ENCODE measurements around the gene OTOF. TPM values are rescaled to one million over a fixed set of nuclear protein-coding genes. Genes with fewer than 3 reads are reported as not detected.

Gene OTOF
- total and polyA plus RNA-seq, 4 donors, result 1.6 to 6.6 (median 5.5) TPM

GRCh38 chr2:26449278-26450030 lies 28.5 kb downstream of the OTOF start:
- Histone ChIP-seq H3K4me3 (ENCODE audit: low read depth, low read length) (no peak overlapping the region), H3K27ac (ENCODE audit: low read depth, low read length) (no peak overlapping the region), H3K27me3 (ENCODE audit: control insufficient read depth, insufficient read depth, low read length) (no peaks in the 10 kb centered on the region), H3K4me1 (ENCODE audit: control insufficient read depth, insufficient read depth, low read length) (peaks cover 3% of the 10 kb centered on the region), H3K36me3 (ENCODE audit: control insufficient read depth, insufficient read depth, low read length) (peaks cover 9% of the 10 kb centered on the region), H3K9me3 (ENCODE audit: control insufficient read depth, insufficient read depth, low read length) (no peaks in the 10 kb centered on the region)
- WGBS (ENCODE audit: insufficient coverage), result 96% methylated on average over 6 of the region's 10 CpGs
- DNase-seq (ENCODE audit: low read depth in 4 of 6, low spot score in 6 of 6), result no peak

- H3K27ac ChIP-seq (ENCODE audit: low read depth, low read length), result no peak overlapping the region
- no peak for DNase-seq (ENCODE audit: low read depth in 4 of 6, low spot score in 6 of 6)
- peaks cover 3% of the 10 kb centered on the region for H3K4me1 ChIP-seq (ENCODE audit: control insufficient read depth, insufficient read depth, low read length)
- H3K9me3 ChIP-seq (ENCODE audit: control insufficient read depth, insufficient read depth, low read length), result no peaks in the 10 kb centered on the region
- no peak overlapping the region for H3K4me3 ChIP-seq (ENCODE audit: low read depth, low read length)
- 92% methylated on average over 9 of the region's 9 CpGs for WGBS (ENCODE audit: insufficient coverage)
- H3K36me3 ChIP-seq (ENCODE audit: control insufficient read depth, insufficient read depth, low read length), result peaks cover 9% of the 10 kb centered on the region
- H3K27me3 ChIP-seq (ENCODE audit: control insufficient read depth, insufficient read depth, low read length), result no peaks in the 10 kb centered on the region
Observed at GRCh38 chr2:26448651-26449050, 29.3 kb downstream of the OTOF start.

GRCh38 chr2:26444236-26444635 lies 33.7 kb downstream of the OTOF start:
- no peaks in the 10 kb centered on the region for H3K9me3 ChIP-seq (ENCODE audit: control insufficient read depth, insufficient read depth, low read length)
- H3K36me3 ChIP-seq (ENCODE audit: control insufficient read depth, insufficient read depth, low read length), result peaks cover 3% of the 10 kb centered on the region
- no peaks in the 10 kb centered on the region for H3K27me3 ChIP-seq (ENCODE audit: control insufficient read depth, insufficient read depth, low read length)
- WGBS (ENCODE audit: insufficient coverage), result 89% methylated on average over 7 of the region's 7 CpGs
- no peak overlapping the region for H3K27ac ChIP-seq (ENCODE audit: low read depth, low read length)
- peaks cover 1% of the 10 kb centered on the region for H3K4me1 ChIP-seq (ENCODE audit: control insufficient read depth, insufficient read depth, low read length)
- H3K4me3 ChIP-seq (ENCODE audit: low read depth, low read length), result no peak overlapping the region
- DNase-seq (ENCODE audit: low read depth in 4 of 6, low spot score in 6 of 6), result no peak

- Histone ChIP-seq H3K4me1 (ENCODE audit: control insufficient read depth, insufficient read depth, low read length) (no peaks in the 10 kb centered on the region), H3K9me3 (ENCODE audit: control insufficient read depth, insufficient read depth, low read length) (no peaks in the 10 kb centered on the region), H3K27ac (ENCODE audit: low read depth, low read length) (no peak overlapping the region), H3K27me3 (ENCODE audit: control insufficient read depth, insufficient read depth, low read length) (no peaks in the 10 kb centered on the region), H3K36me3 (ENCODE audit: control insufficient read depth, insufficient read depth, low read length) (no peaks in the 10 kb centered on the region), H3K4me3 (ENCODE audit: low read depth, low read length) (no peak overlapping the region)
- 100% methylated on average over 1 of the region's 3 CpGs for WGBS (ENCODE audit: insufficient coverage)
- no peak for DNase-seq (ENCODE audit: low read depth in 4 of 6, low spot score in 6 of 6)
Observed at GRCh38 chr2:26442707-26443106, 35.2 kb downstream of the OTOF start.

GRCh38 chr2:26442301-26442700 lies 35.6 kb downstream of the OTOF start:
- Histone ChIP-seq H3K27me3 (ENCODE audit: control insufficient read depth, insufficient read depth, low read length) (no peaks in the 10 kb centered on the region), H3K36me3 (ENCODE audit: control insufficient read depth, insufficient read depth, low read length) (no peaks in the 10 kb centered on the region), H3K4me3 (ENCODE audit: low read depth, low read length) (no peak overlapping the region), H3K27ac (ENCODE audit: low read depth, low read length) (no peak overlapping the region), H3K4me1 (ENCODE audit: control insufficient read depth, insufficient read depth, low read length) (no peaks in the 10 kb centered on the region), H3K9me3 (ENCODE audit: control insufficient read depth, insufficient read depth, low read length) (no peaks in the 10 kb centered on the region)
- no peak for DNase-seq (ENCODE audit: low read depth in 4 of 6, low spot score in 6 of 6)
- WGBS (ENCODE audit: insufficient coverage), result 92% methylated on average over 1 of the region's 2 CpGs

- H3K9me3 ChIP-seq (ENCODE audit: control insufficient read depth, insufficient read depth, low read length), result no peaks in the 10 kb centered on the region
- WGBS (ENCODE audit: insufficient coverage), result 81% methylated on average over 5 of the region's 5 CpGs
Observed at GRCh38 chr2:26438926-26439325, 39.0 kb downstream of the OTOF start.

GRCh38 chr2:26438526-26438925 lies 39.4 kb downstream of the OTOF start:
- 50% methylated on average over 6 of the region's 8 CpGs for whole genome bisulfite sequencing (ENCODE audit: insufficient coverage)

More at GRCh38 chr2:26438926-26439325, 39.0 kb downstream of the OTOF start:
- Histone ChIP-seq H3K36me3 (ENCODE audit: control insufficient read depth, insufficient read depth, low read length) (no peaks in the 10 kb centered on the region), H3K4me1 (ENCODE audit: control insufficient read depth, insufficient read depth, low read length) (no peaks in the 10 kb centered on the region), H3K27me3 (ENCODE audit: control insufficient read depth, insufficient read depth, low read length) (no peaks in the 10 kb centered on the region), H3K4me3 (ENCODE audit: low read depth, low read length) (no peak overlapping the region), H3K27ac (ENCODE audit: low read depth, low read length) (no peak overlapping the region)
- DNase-seq (ENCODE audit: low read depth in 4 of 6, low spot score in 6 of 6), result no peak

GRCh38 chr2:26435106-26435505 lies 42.8 kb downstream of the OTOF start:
- WGBS (ENCODE audit: insufficient coverage), result no CpG with 5 or more reads among the region's 2 CpGs

More at GRCh38 chr2:26438526-26438925, 39.4 kb downstream of the OTOF start:
- no peaks in the 10 kb centered on the region for H3K27me3 ChIP-seq (ENCODE audit: control insufficient read depth, insufficient read depth, low read length)
- H3K4me1 ChIP-seq (ENCODE audit: control insufficient read depth, insufficient read depth, low read length), result no peaks in the 10 kb centered on the region
- no peaks in the 10 kb centered on the region for H3K9me3 ChIP-seq (ENCODE audit: control insufficient read depth, insufficient read depth, low read length)
- H3K4me3 ChIP-seq (ENCODE audit: low read depth, low read length), result no peak overlapping the region
- H3K36me3 ChIP-seq (ENCODE audit: control insufficient read depth, insufficient read depth, low read length), result no peaks in the 10 kb centered on the region
- no peak overlapping the region for H3K27ac ChIP-seq (ENCODE audit: low read depth, low read length)
- peak in 1 of 6 donors; percentile 19 for DNase-seq (ENCODE audit: low read depth in 4 of 6, low spot score in 6 of 6)

GRCh38 chr2:26432859-26433258 lies 45.1 kb downstream of the OTOF start:
- Histone ChIP-seq H3K9me3 (ENCODE audit: control insufficient read depth, insufficient read depth, low read length) (no peaks in the 10 kb centered on the region), H3K27ac (ENCODE audit: low read depth, low read length) (peak overlapping the region; percentile 81), H3K4me3 (ENCODE audit: low read depth, low read length) (no peak overlapping the region), H3K4me1 (ENCODE audit: control insufficient read depth, insufficient read depth, low read length) (peaks cover 5% of the 10 kb centered on the region), H3K27me3 (ENCODE audit: control insufficient read depth, insufficient read depth, low read length) (no peaks in the 10 kb centered on the region), H3K36me3 (ENCODE audit: control insufficient read depth, insufficient read depth, low read length) (no peaks in the 10 kb centered on the region)
- no peak for DNase-seq (ENCODE audit: low read depth in 4 of 6, low spot score in 6 of 6)
- no CpG with 5 or more reads among the region's 2 CpGs for WGBS (ENCODE audit: insufficient coverage)

More at GRCh38 chr2:26435106-26435505, 42.8 kb downstream of the OTOF start:
- Histone ChIP-seq H3K27ac (ENCODE audit: low read depth, low read length) (no peak overlapping the region), H3K36me3 (ENCODE audit: control insufficient read depth, insufficient read depth, low read length) (no peaks in the 10 kb centered on the region), H3K27me3 (ENCODE audit: control insufficient read depth, insufficient read depth, low read length) (no peaks in the 10 kb centered on the region), H3K4me1 (ENCODE audit: control insufficient read depth, insufficient read depth, low read length) (peaks cover 3% of the 10 kb centered on the region), H3K4me3 (ENCODE audit: low read depth, low read length) (no peak overlapping the region), H3K9me3 (ENCODE audit: control insufficient read depth, insufficient read depth, low read length) (no peaks in the 10 kb centered on the region)
- no peak for DNase-seq (ENCODE audit: low read depth in 4 of 6, low spot score in 6 of 6)

- Histone ChIP-seq H3K9me3 (ENCODE audit: control insufficient read depth, insufficient read depth, low read length) (no peaks in the 10 kb centered on the region), H3K4me3 (ENCODE audit: low read depth, low read length) (no peak overlapping the region), H3K27ac (ENCODE audit: low read depth, low read length) (peak overlapping the region; percentile 81), H3K36me3 (ENCODE audit: control insufficient read depth, insufficient read depth, low read length) (no peaks in the 10 kb centered on the region), H3K4me1 (ENCODE audit: control insufficient read depth, insufficient read depth, low read length) (peaks cover 5% of the 10 kb centered on the region), H3K27me3 (ENCODE audit: control insufficient read depth, insufficient read depth, low read length) (no peaks in the 10 kb centered on the region)
- no peak for DNase-seq (ENCODE audit: low read depth in 4 of 6, low spot score in 6 of 6)
Observed at GRCh38 chr2:26432363-26432762, 45.6 kb downstream of the OTOF start.
